GM12801 (cell line): Measurements from ENCODE around the gene SETDB1.

ENCODE experiments used
- CTCF ChIP-seq: IDR thresholded peaks from one replicate; pipeline ENCODE4 v1.5.1; 2011; ENCODE audit warnings: control low read depth; ENCODE audit not compliant: insufficient read length; ENCODE audit errors: extremely low read depth

Gene SETDB1

GRCh38 chr1:151002611-151003010 lies 76.4 kb downstream of the SETDB1 start:
- TF ChIP-seq CTCF: no peak

- TF ChIP-seq CTCF: no peak
Measured at GRCh38 chr1:151003180-151003579, 77.0 kb downstream of the SETDB1 start.

- TF ChIP-seq CTCF: no peak
Measured at GRCh38 chr1:151005729-151006319, 79.7 kb downstream of the SETDB1 start.

GRCh38 chr1:151006327-151007052 lies 80.3 kb downstream of the SETDB1 start, which contains the start of gene MINDY1:
Gene MINDY1, minus strand, starts transcription at chr1:151006902. Its CDS starts 4,285 bp downstream, at chr1:151002617.
- TF ChIP-seq CTCF: no peak

GRCh38 chr1:151007853-151008243 lies 81.7 kb downstream of the SETDB1 start:
- TF ChIP-seq CTCF: no peak

- TF ChIP-seq CTCF: no peak
Measured at GRCh38 chr1:151008244-151009205, 82.4 kb downstream of the SETDB1 start, which contains the start of gene PRUNE1. Gene PRUNE1, plus strand, starts transcription at chr1:151008449. Its CDS starts 184 bp downstream, at chr1:151008633.

- TF ChIP-seq CTCF: no peak
Measured at GRCh38 chr1:151009206-151009587, 83.0 kb downstream of the SETDB1 start.
